H9 (cell line): ENCODE results near the gene MRAS. TPM values are rescaled to one million over a fixed set of nuclear protein-coding genes. Genes with fewer than 3 reads are reported as not detected.

ENCODE experiments used
- DNase-seq: peaks from one replicate; pipeline ENCODE4 v3.0.0-alpha.2; 2017
- H2AFZ ChIP-seq: one replicate; pipeline ENCODE4 v1.6.1; 2013; ENCODE audit warnings: mild to moderate bottlenecking, low read length, control low read depth, moderate library complexity
- H2AK5ac ChIP-seq: 2 replicates; pipeline ENCODE4 v1.6.1; 2013; ENCODE audit warnings: low read length, control low read depth, mixed read lengths; ENCODE audit not compliant: insufficient read length
- H2BK120ac ChIP-seq: one replicate; pipeline ENCODE4 v1.6.1; 2013; ENCODE audit warnings: low read depth, mild to moderate bottlenecking, low read length, control low read depth, inconsistent platforms; ENCODE audit not compliant: poor library complexity, severe bottlenecking
- H2BK12ac ChIP-seq: 2 replicates; pipeline ENCODE4 v1.6.1; 2013; ENCODE audit warnings: low read length, control low read depth, mixed read lengths, low read depth; ENCODE audit not compliant: insufficient read length
- H2BK15ac ChIP-seq: 2 replicates; pipeline ENCODE4 v1.6.1; 2013; ENCODE audit warnings: low read depth, low read length, control low read depth
- H2BK20ac ChIP-seq: one replicate; pipeline ENCODE4 v1.6.1; 2013; ENCODE audit warnings: low read depth, mild to moderate bottlenecking, low read length, control low read depth, inconsistent platforms; ENCODE audit not compliant: poor library complexity, severe bottlenecking
- H2BK5ac ChIP-seq: 2 replicates; pipeline ENCODE4 v1.6.1; 2013; ENCODE audit warnings: low read length, control low read depth, mixed read lengths; ENCODE audit not compliant: insufficient read length
- H3K14ac ChIP-seq: 2 replicates; pipeline ENCODE4 v1.6.1; 2013; ENCODE audit warnings: low read length, control low read depth; ENCODE audit not compliant: insufficient read depth
- H3K18ac ChIP-seq: 2 replicates; pipeline ENCODE4 v1.6.1; 2013; ENCODE audit warnings: low read depth, mild to moderate bottlenecking, mixed read lengths, low read length, control low read depth; ENCODE audit not compliant: insufficient read length
- H3K23ac ChIP-seq: 2 replicates; pipeline ENCODE4 v1.6.1; 2013; ENCODE audit warnings: low read length, control low read depth, mixed read lengths, low read depth; ENCODE audit not compliant: insufficient read length
- H3K23me2 ChIP-seq: 2 replicates; pipeline ENCODE4 v1.6.1; 2013; ENCODE audit warnings: low read depth, mild to moderate bottlenecking, mixed read lengths, low read length, control low read depth; ENCODE audit not compliant: insufficient read length, poor library complexity, severe bottlenecking
- H3K27ac ChIP-seq: 2 replicates; pipeline ENCODE4 v1.5.1; 2013; ENCODE audit warnings: low read length, control low read depth, mixed read lengths, low read depth; ENCODE audit not compliant: insufficient read length
- H3K27me3 ChIP-seq: 2 replicates; pipeline ENCODE4 v1.6.1; 2013; ENCODE audit warnings: low read length, control low read depth, inconsistent platforms; ENCODE audit not compliant: insufficient read depth
- H3K4ac ChIP-seq: 2 replicates; pipeline ENCODE4 v1.6.1; 2013; ENCODE audit warnings: low read depth, mild to moderate bottlenecking, control low read depth, inconsistent platforms, low read length, moderate library complexity
- H3K4me1 ChIP-seq: 2 replicates; pipeline ENCODE4 v1.6.1; 2013; ENCODE audit warnings: low read length, control low read depth, inconsistent platforms; ENCODE audit not compliant: insufficient read depth
- H3K4me2 ChIP-seq: 2 replicates; pipeline ENCODE4 v1.6.1; 2013; ENCODE audit warnings: low read length, control low read depth, mixed read lengths; ENCODE audit not compliant: insufficient read length, insufficient read depth
- H3K56ac ChIP-seq: 2 replicates; pipeline ENCODE4 v1.6.1; 2013; ENCODE audit warnings: low read depth, mild to moderate bottlenecking, mixed read lengths, low read length, control low read depth; ENCODE audit not compliant: insufficient read length
- H3K79me1 ChIP-seq: 2 replicates; pipeline ENCODE4 v1.6.1; 2013; ENCODE audit warnings: low read depth, mild to moderate bottlenecking, moderate library complexity, low read length, control low read depth, inconsistent platforms; ENCODE audit not compliant: insufficient read depth, poor library complexity, severe bottlenecking
- H3K79me2 ChIP-seq: 2 replicates; pipeline ENCODE4 v1.6.1; 2013; ENCODE audit warnings: low read length, control low read depth, inconsistent platforms; ENCODE audit not compliant: insufficient read depth
- H3K9ac ChIP-seq: 2 replicates; pipeline ENCODE4 v1.6.1; 2013; ENCODE audit warnings: low read length, control low read depth, mixed read lengths; ENCODE audit not compliant: insufficient read length; ENCODE audit errors: extremely low read depth
- H3K9me3 ChIP-seq: one replicate; pipeline ENCODE4 v1.6.1; 2013; ENCODE audit warnings: low read depth, low read length, inconsistent platforms; ENCODE audit not compliant: control insufficient read depth
- H3T11ph ChIP-seq: one replicate; pipeline ENCODE4 v1.6.1; 2013; ENCODE audit warnings: mild to moderate bottlenecking, low read length, control low read depth, inconsistent platforms
- H4K20me1 ChIP-seq: one replicate; pipeline ENCODE4 v1.6.1; 2013; ENCODE audit not compliant: control insufficient read depth, insufficient read length, insufficient read depth
- H4K5ac ChIP-seq: 2 replicates; pipeline ENCODE4 v1.6.1; 2013; ENCODE audit warnings: low read depth, mild to moderate bottlenecking, mixed read lengths, low read length, control low read depth; ENCODE audit not compliant: insufficient read length
- H4K8ac ChIP-seq: replicated peaks from 2 replicates; pipeline ENCODE4 v1.6.1; 2013; ENCODE audit warnings: low read length, control low read depth, mixed read lengths, low read depth; ENCODE audit not compliant: insufficient read length
- H4K91ac ChIP-seq: 2 replicates; pipeline ENCODE4 v1.6.1; 2013; ENCODE audit warnings: low read depth, mild to moderate bottlenecking, moderate library complexity, mixed read lengths, low read length, control low read depth; ENCODE audit not compliant: insufficient read length
- H3K27ac Mint-ChIP-seq, 3 experiments: 2 replicates in 2 of 3; 3 replicates in 1 of 3; pipeline ENCODE4 v1.8.0; 2020 to 2021; ENCODE audit warnings: mixed read lengths in 3 of 3, mild to moderate bottlenecking in 1 of 3, moderate library complexity in 1 of 3
- H3K27me3 Mint-ChIP-seq: 2 replicates; pipeline ENCODE4 v1.8.0; 2021; ENCODE audit warnings: low read depth, mild to moderate bottlenecking, moderate library complexity, mixed read lengths
- H3K36me3 Mint-ChIP-seq, 3 experiments: 2 replicates in 2 of 3; 3 replicates in 1 of 3; pipeline ENCODE4 v1.8.0; 2020 to 2021; ENCODE audit warnings: low read depth in 3 of 3, mixed read lengths in 3 of 3; ENCODE audit not compliant: insufficient read depth in 1 of 3
- H3K4me1 Mint-ChIP-seq, 2 experiments: 2 replicates each; pipeline ENCODE4 v1.8.0; 2020; ENCODE audit warnings: mixed read lengths in 2 of 2
- H3K4me3 Mint-ChIP-seq, 2 experiments: 2 replicates in 1 of 2; 3 replicates in 1 of 2; pipeline ENCODE4 v1.8.0; 2020 to 2021; ENCODE audit warnings: mild to moderate bottlenecking in 2 of 2, mixed read lengths in 2 of 2, moderate library complexity in 1 of 2
- H3K9me3 Mint-ChIP-seq, 2 experiments: 2 replicates in 1 of 2; 3 replicates in 1 of 2; pipeline ENCODE4 v1.8.0; 2020; ENCODE audit warnings: mild to moderate bottlenecking in 2 of 2, mixed read lengths in 2 of 2, moderate library complexity in 1 of 2
- CTCF ChIP-seq: fragments of 200-600 bp; sonication (generic); conservative IDR thresholded peaks from 3 replicates; pipeline ENCODE4 v1.8.0; 2021; ENCODE audit warnings: antibody characterized with exemption, mild to moderate bottlenecking
- WGBS: extraction: QIAGEN DNeasy Blood & Tissue Kit; methylation state at CpG from one replicate; pipeline ENCODE4 v1.1.7; 2013; ENCODE audit warnings: missing lambda C conversion rate, low lambda C conversion rate, mixed read lengths; ENCODE audit not compliant: insufficient read length; ENCODE audit errors: extremely low coverage; 5-methylcytosine and 5-hydroxymethylcytosine counted together
- total RNA-seq: library from RNA; stranded (reverse); gene quantifications from 2 replicates; pipeline ENCODE4 v1.2.1, GENCODE V29; 2021

MRAS gene
- total RNA-seq, 1 experiment from 2014 or later, result 10.9 TPM

- H3K9me3 Mint-ChIP-seq, result peaks cover 18 to 19% of the 10 kb centered on the region in 2 experiments; a peak in 4 of 5 replicates
These were observed 70.3 kb downstream of the MRAS start for GRCh38 chr3:138418601-138419206.

More at GRCh38 chr3:138418601-138419206, 70.3 kb downstream of the MRAS start:
- Histone ChIP-seq H3K4me2 (no peak overlapping the region), H3T11ph (no peak overlapping the region), H4K20me1 (no peaks in the 10 kb centered on the region), H2AK5ac (no peak overlapping the region), H4K91ac (no peak overlapping the region), H2BK5ac (no peak overlapping the region), H4K5ac (no peak overlapping the region), H3K23me2 (no peaks in the 10 kb centered on the region), H3K4me1 (no peaks in the 10 kb centered on the region), H2BK20ac (no peak overlapping the region), H3K9ac (no peak overlapping the region), H2BK15ac (no peak overlapping the region), H3K4ac (no peak overlapping the region), H3K27me3 (no peaks in the 10 kb centered on the region), H3K56ac (no peak overlapping the region), H2AFZ (no peak overlapping the region), H3K14ac (no peak overlapping the region), H3K79me1 (no peaks in the 10 kb centered on the region), H3K9me3 (no peaks in the 10 kb centered on the region), H2BK12ac (no peak overlapping the region), H2BK120ac (no peak overlapping the region), H3K27ac (no peak overlapping the region), H4K8ac (no peak overlapping the region), H3K79me2 (no peaks in the 10 kb centered on the region), H3K23ac (no peak overlapping the region), H3K18ac (no peak overlapping the region)
- H3K4me3 Mint-ChIP-seq, result no peak overlapping the region
- H3K27ac Mint-ChIP-seq, result no peak overlapping the region
- peaks cover 6 to 24% (median 8%) of the 10 kb centered on the region in 3 experiments; a peak in 6 of 7 replicates for H3K36me3 Mint-ChIP-seq
- TF ChIP-seq CTCF, result no peak
- H3K27me3 Mint-ChIP-seq, result no peaks in the 10 kb centered on the region; the same call in 1 of the 2 replicates
- H3K4me1 Mint-ChIP-seq, result peaks cover 21 to 27% of the 10 kb centered on the region in 2 experiments
- no peak for DNase-seq
- WGBS, result no CpG with 5 or more reads among the region's 5 CpGs
